Spleen (tissue), 11 donors: ENCODE measurements around the gene SOX4. TPM values are rescaled to one million over a fixed set of nuclear protein-coding genes. Genes with fewer than 3 reads are reported as not detected.

Experiments
- DNase-seq: peaks from one replicate; pipeline ENCODE4 v3.0.0-alpha.2; 2020
- H3K27ac ChIP-seq, 8 donors: fragments of 200-600 bp; sonication (generic) in 7 of 8; 1 replicate in 4 of 8; 2 replicates in 4 of 8; pipeline versions ENCODE4 v1.5.0 to v1.8.0; 2016 to 2021; ENCODE audit warnings: inconsistent platforms in 4 of 8, mild to moderate bottlenecking in 4 of 8, moderate library complexity in 1 of 8
- H3K27me3 ChIP-seq, 7 donors: fragments of 200-600 bp; sonication (generic) in 6 of 7; replicated peaks in 1 of 7; 1 replicate in 4 of 7; 2 replicates in 3 of 7; pipeline versions ENCODE4 v1.5.0 to v1.8.0; 2016 to 2021; ENCODE audit warnings: inconsistent platforms in 3 of 7, mild to moderate bottlenecking in 1 of 7
- H3K36me3 ChIP-seq, 6 donors: fragments of 200-600 bp; sonication (generic) in 5 of 6; 1 replicate in 4 of 6; 2 replicates in 2 of 6; pipeline versions ENCODE4 v1.5.0 to v1.8.0; 2016 to 2021; ENCODE audit warnings: inconsistent platforms in 2 of 6
- H3K4me1 ChIP-seq, 6 donors: fragments of 200-600 bp; sonication (generic) in 5 of 6; 1 replicate in 3 of 6; 2 replicates in 3 of 6; pipeline versions ENCODE4 v1.5.0 to v1.8.0; 2016 to 2021; ENCODE audit warnings: inconsistent platforms in 3 of 6
- H3K4me3 ChIP-seq, 8 donors: fragments of 200-600 bp; sonication (generic) in 7 of 8; 1 replicate in 4 of 8; 2 replicates in 4 of 8; pipeline versions ENCODE4 v1.5.0 to v1.8.0; 2016 to 2021; ENCODE audit warnings: inconsistent platforms in 4 of 8, mild to moderate bottlenecking in 4 of 8, moderate library complexity in 2 of 8
- H3K9me3 ChIP-seq, 8 donors: fragments of 200-600 bp; sonication (generic) in 7 of 8; 1 replicate in 4 of 8; 2 replicates in 4 of 8; pipeline versions ENCODE4 v1.5.0 to v1.8.0; 2016 to 2021; ENCODE audit warnings: inconsistent platforms in 4 of 8
- POLR2A ChIP-seq, 3 donors: fragments of 450-650 bp; IDR thresholded peaks; one replicate each; pipeline ENCODE4 v1.5.1; 2017; ENCODE audit warnings: antibody characterized with exemption in 3 of 3, mild to moderate bottlenecking in 1 of 3
- POLR2AphosphoS5 ChIP-seq, 3 donors: sonication (generic); formaldehyde crosslinking; IDR thresholded peaks; one replicate each; pipeline ENCODE4 v1.5.1; 2017; ENCODE audit warnings: antibody characterized with exemption in 3 of 3
- WGBS, 5 donors: extraction: QIAGEN DNeasy Blood & Tissue Kit in 3 of 5; methylation state at CpG; one replicate each; pipeline versions ENCODE4 v1.1.5 to v1.1.7; 2013 to 2018; 5-methylcytosine and 5-hydroxymethylcytosine counted together
- intact Hi-C: fragments of 100-400 bp; cut with DNase I; formaldehyde crosslinking; loops from one replicate; pipeline ENCODE4 v1.15.0; 2023; ENCODE audit warnings: low total_unique reads
- polyA plus RNA-seq, 3 donors: library from polyadenylated mRNA; stranded (reverse); fragments of 200-250 nt; gene quantifications; one replicate each; pipeline ENCODE4 v1.2.1, GENCODE V29; 2013
- total RNA-seq, 7 donors: library from RNA; depleted of rRNA in 3 of 7; stranded (reverse); fragments of >200 nt in 3 of 7; fragmentation: NEBNext Ultra II Directional in 4 of 7; extraction: Animal tissue kit (Norgen Biotek cat#: 25700) in 4 of 7; gene quantifications; one replicate each; pipeline versions ENCODE4 v1.1.0 to v1.2.1, GENCODE V29; 2016 to 2021
- TF ChIP-seq, protein P1 (sequence below), 11 experiments: fragments of 200-600 bp in 7 of 11; fragments of 450-650 bp in 4 of 11; sonication (generic) in 4 of 11; IDR thresholded peaks in 8 of 11; conservative IDR thresholded peaks in 3 of 11; 1 replicate in 7 of 11; 2 replicates in 4 of 11; pipeline versions ENCODE4 v1.4.0 to v1.8.0; 2016 to 2021; ENCODE audit warnings: antibody characterized with exemption in 11 of 11, inconsistent platforms in 4 of 11, mild to moderate bottlenecking in 1 of 11
- donor health status: healthy with polysubstance abuse.
- donor health status: DM: no; HTN: no; CAD: no; lungs with moderate emphysema.
- donor health status: DM: no; HTN: no; CAD: no.
- donor health status: Bipolar disorder and iron deficiency.
- donor health status: healthy.
- donor health status: DM: no; HTN: no; CAD: no.
- donor health status: DM: yes; HTN: yes; CAD: no.

SOX4 gene
- total and polyA plus RNA-seq, 10 donors, result 4.9 to 11.1 (median 6.5) TPM

DNA sequence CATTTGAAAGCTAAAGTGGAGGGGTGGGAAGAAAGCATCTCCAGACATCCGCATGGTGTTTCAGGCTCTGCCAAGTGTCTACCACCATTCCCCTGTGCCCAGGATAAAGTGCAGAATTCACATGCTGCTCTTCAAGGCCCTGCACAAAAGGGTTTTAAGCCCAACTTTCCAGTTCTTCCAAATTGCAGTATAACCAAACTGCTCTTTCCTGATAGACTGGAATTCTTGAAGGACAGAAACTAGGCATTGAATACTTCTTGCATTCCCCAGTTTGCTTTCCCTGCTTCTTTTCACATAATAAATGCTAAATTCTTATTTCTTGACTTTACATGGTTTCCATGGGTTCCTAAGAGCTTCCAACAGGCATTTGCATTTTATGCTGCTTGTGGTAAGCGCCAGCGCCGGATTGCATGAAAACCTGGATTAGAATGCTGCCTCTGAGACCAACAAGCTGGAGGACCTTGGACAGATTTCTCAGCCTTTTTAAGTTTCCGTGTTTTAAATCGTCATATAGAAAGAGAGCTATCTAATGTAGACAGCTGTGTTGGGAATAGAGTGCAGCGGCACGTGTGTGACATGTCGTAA, 7.9 kb downstream of the SOX4 start:
- Histone ChIP-seq H3K4me3 (no peak overlapping the region), H3K27me3 (peaks cover 0 to 29% (median 5%) of the 10 kb centered on the region in 7 donors), H3K36me3 (no peaks in the 10 kb centered on the region), H3K4me1 (peaks cover 0 to 34% (median 25%) of the 10 kb centered on the region in 6 donors), H3K27ac (no peak overlapping the region), H3K9me3 (no peaks in the 10 kb centered on the region)
- 92 to 97% (median 93%) methylated on average over 9 of the region's 9 CpGs for WGBS, 5 donors
- intact Hi-C loops, result no loop called here
- DNase-seq, result no peak
- TF ChIP-seq POLR2A (IDR thresholded peaks at IDR 0.05), result no peak
- no peak for TF ChIP-seq POLR2AphosphoS5 (IDR thresholded peaks at IDR 0.05)
- TF ChIP-seq, protein P1, sequence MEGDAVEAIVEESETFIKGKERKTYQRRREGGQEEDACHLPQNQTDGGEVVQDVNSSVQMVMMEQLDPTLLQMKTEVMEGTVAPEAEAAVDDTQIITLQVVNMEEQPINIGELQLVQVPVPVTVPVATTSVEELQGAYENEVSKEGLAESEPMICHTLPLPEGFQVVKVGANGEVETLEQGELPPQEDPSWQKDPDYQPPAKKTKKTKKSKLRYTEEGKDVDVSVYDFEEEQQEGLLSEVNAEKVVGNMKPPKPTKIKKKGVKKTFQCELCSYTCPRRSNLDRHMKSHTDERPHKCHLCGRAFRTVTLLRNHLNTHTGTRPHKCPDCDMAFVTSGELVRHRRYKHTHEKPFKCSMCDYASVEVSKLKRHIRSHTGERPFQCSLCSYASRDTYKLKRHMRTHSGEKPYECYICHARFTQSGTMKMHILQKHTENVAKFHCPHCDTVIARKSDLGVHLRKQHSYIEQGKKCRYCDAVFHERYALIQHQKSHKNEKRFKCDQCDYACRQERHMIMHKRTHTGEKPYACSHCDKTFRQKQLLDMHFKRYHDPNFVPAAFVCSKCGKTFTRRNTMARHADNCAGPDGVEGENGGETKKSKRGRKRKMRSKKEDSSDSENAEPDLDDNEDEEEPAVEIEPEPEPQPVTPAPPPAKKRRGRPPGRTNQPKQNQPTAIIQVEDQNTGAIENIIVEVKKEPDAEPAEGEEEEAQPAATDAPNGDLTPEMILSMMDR (IDR thresholded peaks at IDR 0.05 in 8 of 11, conservative IDR thresholded peaks at IDR 0.05 in 3 of 11), result no peak

DNA sequence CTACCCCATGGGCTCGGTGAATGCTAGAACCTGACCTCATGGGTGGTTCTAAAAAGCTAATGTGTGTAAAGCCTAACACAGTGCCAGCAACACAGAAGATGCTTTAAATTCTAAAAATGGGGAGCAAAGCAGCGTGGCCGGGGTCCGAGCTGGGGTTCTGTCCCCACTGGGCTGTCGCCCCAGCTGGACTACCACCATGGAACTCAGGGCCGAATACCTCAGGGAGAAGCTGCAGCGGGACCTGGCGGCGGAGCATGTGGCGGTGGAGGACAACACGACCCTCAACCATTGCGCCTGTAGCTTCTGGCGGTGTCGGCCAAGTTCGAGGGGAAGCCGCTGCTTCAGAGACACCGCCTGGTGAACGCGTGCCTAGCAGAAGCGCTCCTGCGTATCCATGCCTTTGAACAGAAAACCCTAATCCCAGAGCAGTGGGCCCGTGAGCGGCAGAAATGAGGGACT, 8.4 kb downstream of the SOX4 start:
- intact Hi-C loops, result no loop called here
- Histone ChIP-seq H3K27me3 (peaks cover 0 to 23% (median 5%) of the 10 kb centered on the region in 7 donors), H3K4me1 (peaks cover 0 to 29% (median 19%) of the 10 kb centered on the region in 6 donors), H3K4me3 (no peak overlapping the region), H3K36me3 (no peaks in the 10 kb centered on the region), H3K27ac (no peak overlapping the region), H3K9me3 (no peaks in the 10 kb centered on the region)
- no peak for DNase-seq
- WGBS, 5 donors, result 93 to 99% (median 97%) methylated on average over 23 of the region's 23 CpGs
- TF ChIP-seq POLR2AphosphoS5 (IDR thresholded peaks at IDR 0.05), result peak in 1 of 3 donors; percentile 22
- TF ChIP-seq POLR2A (IDR thresholded peaks at IDR 0.05), result no peak
- TF ChIP-seq, protein P1 (IDR thresholded peaks at IDR 0.05 in 8 of 11, conservative IDR thresholded peaks at IDR 0.05 in 3 of 11), result no peak

GRCh38 chr6:21603082-21603952, 9.8 kb downstream of the SOX4 start:
- H3K4me3 ChIP-seq, result no peak overlapping the region
- DNase-seq, result no peak
- WGBS, 5 donors, result 31 to 44% (median 34%) methylated on average over 5 of the region's 5 CpGs
- H3K27me3 ChIP-seq, result peaks cover 0 to 10% (median 4%) of the 10 kb centered on the region in 7 donors
- peaks cover 0 to 16% (median 7%) of the 10 kb centered on the region in 6 donors for H3K4me1 ChIP-seq
- H3K36me3 ChIP-seq, result no peaks in the 10 kb centered on the region
- intact Hi-C loops, result no loop called here
- no peak overlapping the region for H3K27ac ChIP-seq
- TF ChIP-seq POLR2AphosphoS5 (IDR thresholded peaks at IDR 0.05) (no peak), POLR2A (IDR thresholded peaks at IDR 0.05) (no peak)
- TF ChIP-seq, protein P1 (IDR thresholded peaks at IDR 0.05 in 8 of 11, conservative IDR thresholded peaks at IDR 0.05 in 3 of 11), result no peak
- no peaks in the 10 kb centered on the region for H3K9me3 ChIP-seq

- 29 to 56% (median 50%) methylated on average over 3 of the region's 3 CpGs for WGBS, 5 donors
- Histone ChIP-seq H3K9me3 (no peaks in the 10 kb centered on the region), H3K4me1 (peaks cover 0 to 8% (median under 1%) of the 10 kb centered on the region in 6 donors), H3K4me3 (no peak overlapping the region), H3K27ac (no peak overlapping the region), H3K27me3 (peaks cover 0 to 2% (median 0%) of the 10 kb centered on the region in 7 donors), H3K36me3 (no peaks in the 10 kb centered on the region)
- intact Hi-C loops, result no loop called here
- TF ChIP-seq, protein P1 (IDR thresholded peaks at IDR 0.05 in 8 of 11, conservative IDR thresholded peaks at IDR 0.05 in 3 of 11), result no peak
- TF ChIP-seq POLR2A (IDR thresholded peaks at IDR 0.05), result no peak
- no peak for TF ChIP-seq POLR2AphosphoS5 (IDR thresholded peaks at IDR 0.05)
- DNase-seq, result no peak
These were observed 10.5 kb downstream of the SOX4 start for GRCh38 chr6:21604081-21604480.
